HepG2 (cell line): ENCODE results near the gene ASXL1. TPM values are rescaled to one million over a fixed set of nuclear protein-coding genes. Genes with fewer than 3 reads are reported as not detected.

ENCODE experiments used
- CBX1 ChIP-seq: IDR thresholded peaks from one replicate; pipeline ENCODE4 v1.6.1; 2016; ENCODE audit warnings: antibody characterized with exemption, low read depth
- CCDC6 ChIP-seq: sonication (generic); formaldehyde crosslinking; IDR thresholded peaks from 2 replicates; pipeline ENCODE4 v1.8.1; 2022; ENCODE audit warnings: mild to moderate bottlenecking, missing genetic modification reagents, moderate library complexity
- EHMT2 ChIP-seq: fragments of 200-600 bp; sonication (generic); IDR thresholded peaks from 2 replicates; pipeline ENCODE4 v1.7.0; 2017; ENCODE audit warnings: antibody characterized with exemption, low read depth, low read length, borderline replicate concordance
- FOXA3 ChIP-seq: IDR thresholded peaks from 2 replicates; pipeline ENCODE4 v1.6.1; 2016; ENCODE audit warnings: missing genetic modification reagents, missing compliant biosample characterization
- GABPA ChIP-seq, 2 experiments: IDR thresholded peaks; 2 replicates each; pipeline ENCODE4 v1.6.1; 2011 to 2016; ENCODE audit warnings: low read depth in 2 of 2, low read length in 1 of 2, missing biosample characterization in 1 of 2, missing genetic modification characterization in 1 of 2
- HOXA3 ChIP-seq: sonication (generic); formaldehyde crosslinking; IDR thresholded peaks from 2 replicates; pipeline ENCODE4 v1.5.0; 2020; ENCODE audit warnings: missing genetic modification reagents
- KMT2B ChIP-seq: IDR thresholded peaks from 2 replicates; pipeline ENCODE4 v1.6.1; 2016; ENCODE audit warnings: missing genetic modification reagents, missing compliant biosample characterization
- NONO ChIP-seq, 2 experiments: fragments of 450-650 bp in 1 of 2; sonication (generic) in 1 of 2; formaldehyde crosslinking in 1 of 2; IDR thresholded peaks in 1 of 2; conservative IDR thresholded peaks in 1 of 2; 2 replicates each; pipeline versions ENCODE4 v1.6.1 to v1.8.0; 2017 to 2022; ENCODE audit warnings: mild to moderate bottlenecking in 1 of 2, missing genetic modification reagents in 1 of 2, moderate library complexity in 1 of 2
- NPAS2 ChIP-seq: sonication (generic); formaldehyde crosslinking; IDR thresholded peaks from 2 replicates; pipeline ENCODE4 v1.8.0; 2022; ENCODE audit warnings: mild to moderate bottlenecking, missing genetic modification reagents, borderline replicate concordance
- POGK ChIP-seq: sonication (generic); formaldehyde crosslinking; conservative IDR thresholded peaks from 2 replicates; pipeline ENCODE4 v1.8.0; 2022; ENCODE audit warnings: mild to moderate bottlenecking, moderate library complexity, missing genetic modification reagents
- POLR2AphosphoS5 ChIP-seq: IDR thresholded peaks from 2 replicates; pipeline ENCODE4 v1.6.1; 2012; ENCODE audit warnings: low read depth, low read length
- RERE ChIP-seq: IDR thresholded peaks from 2 replicates; pipeline ENCODE4 v1.6.1; 2016; ENCODE audit warnings: low read depth, missing genetic modification reagents, missing compliant biosample characterization
- SMAD9 ChIP-seq: sonication (generic); formaldehyde crosslinking; IDR thresholded peaks from 2 replicates; pipeline ENCODE4 v1.5.1; 2020; ENCODE audit warnings: mild to moderate bottlenecking, missing genetic modification reagents
- SP4 ChIP-seq: sonication (generic); formaldehyde crosslinking; IDR thresholded peaks from 2 replicates; pipeline ENCODE4 v1.8.1; 2023; ENCODE audit warnings: mild to moderate bottlenecking, missing genetic modification reagents
- TBX2 ChIP-seq: sonication (generic); formaldehyde crosslinking; IDR thresholded peaks from 2 replicates; pipeline ENCODE4 v1.5.0; 2020; ENCODE audit warnings: missing genetic modification reagents, mild to moderate bottlenecking, borderline replicate concordance
- ZNF501 ChIP-seq: sonication (generic); formaldehyde crosslinking; IDR thresholded peaks from 2 replicates; pipeline ENCODE4 v1.5.1; 2020; ENCODE audit warnings: mild to moderate bottlenecking, moderate library complexity, missing genetic modification reagents
- ZNF513 ChIP-seq: sonication (generic); formaldehyde crosslinking; conservative IDR thresholded peaks from 2 replicates; pipeline ENCODE4 v1.5.0; 2020; ENCODE audit warnings: missing genetic modification reagents
- polyA plus RNA-seq, 8 experiments: library from polyadenylated mRNA; depleted of rRNA in 3 of 8; stranded (reverse) in 7 of 8; unstranded in 1 of 8; fragments of >200 nt; fragmentation: Illumina TruSeq in 4 of 8; extraction: Trizol in 4 of 8; gene quantifications; 2 replicates each; pipeline versions ENCODE4 v1.2.1 to v1.2.3, GENCODE V29; 2011 to 2016; ENCODE audit warnings: low read depth in 4 of 8, missing spikeins in 1 of 8, mixed read lengths in 1 of 8; ENCODE audit not compliant: insufficient read depth in 1 of 8
- total RNA-seq, 5 experiments: library from RNA; depleted of rRNA; stranded (reverse); fragments of >200 nt; fragmentation: Illumina TruSeq; extraction: Trizol; gene quantifications; 2 replicates each; pipeline ENCODE4 v1.2.3, GENCODE V29; 2016; ENCODE audit warnings: low read depth in 1 of 5
- TF ChIP-seq, protein P1 (sequence below): fragments of 450-650 bp; IDR thresholded peaks from 2 replicates; pipeline ENCODE4 v1.6.1; 2016

The ASXL1 gene
- total and polyA plus RNA-seq, 2 of the 13 experiments (the other 11 are each of a cell fraction or from before 2014, with no cell fraction given): 62.1 to 74.8 TPM

DNA sequence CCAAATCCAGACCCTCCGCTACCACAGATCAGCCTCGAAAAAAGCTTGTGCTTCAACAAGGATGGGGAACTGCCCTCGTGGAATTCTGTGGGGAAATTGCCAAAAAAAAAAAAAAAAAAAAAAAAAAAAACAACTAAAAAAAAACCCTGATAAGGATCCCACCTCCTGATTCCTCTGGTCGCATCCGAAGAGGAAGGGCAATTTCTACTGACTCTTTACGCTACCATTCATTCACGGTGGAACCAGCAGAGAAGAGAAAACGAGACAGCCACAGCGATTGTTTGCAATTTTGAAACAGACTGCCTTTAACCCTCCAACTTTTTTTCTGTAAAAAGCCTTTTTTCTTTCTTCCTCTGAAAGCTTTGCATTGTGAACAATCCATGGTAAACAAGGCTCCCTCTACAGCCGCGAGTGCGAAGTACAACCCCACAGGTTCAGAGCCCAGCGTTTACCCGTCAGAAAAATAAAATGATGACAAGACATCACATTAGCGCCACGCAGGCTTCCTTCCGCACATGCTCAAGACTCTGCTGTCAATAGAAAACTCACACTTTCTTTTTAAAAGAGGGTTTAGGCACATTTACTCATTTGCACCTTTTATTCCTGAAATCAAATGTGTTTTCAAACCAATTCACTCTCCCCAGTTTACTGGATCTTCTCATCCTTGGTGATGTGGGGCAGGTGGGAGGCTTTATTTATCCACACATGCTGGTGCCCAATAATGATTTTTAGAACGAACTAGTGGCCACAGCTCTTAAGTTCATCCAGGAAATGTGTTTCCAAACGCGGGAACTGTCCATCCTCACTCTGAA, 127.0 kb downstream of the ASXL1 start (continued):
- TF ChIP-seq CCDC6 (CRISPR knock-in tag) (peak; percentile 62; the same call in 1 of the 2 replicates), ZNF501 (CRISPR knock-in tag) (peak; percentile 65; the same call in 1 of the 2 replicates), NPAS2 (CRISPR knock-in tag) (no peak), POGK (CRISPR knock-in tag) (0 out of 2 replicates have a peak, but pooled peaks have one; percentile 12), SP4 (no peak), TBX2 (CRISPR knock-in tag) (peak; percentile 34), GABPA (IDR thresholded peaks at IDR 0.05; ENCODE audit: low read depth, low read length) (no peak), GABPA (CRISPR knock-in tag; IDR thresholded peaks at IDR 0.05; ENCODE audit: low read depth) (no peak), ZNF513 (CRISPR knock-in tag) (no peak), HOXA3 (CRISPR knock-in tag) (0 out of 2 replicates have a peak, but pooled peaks have one; percentile 3), CBX1 (peak; percentile 77), EHMT2 (no peak), FOXA3 (peak; percentile 86), NONO (IDR thresholded peaks at IDR 0.05) (no peak), NONO (CRISPR knock-in tag; conservative IDR thresholded peaks at IDR 0.05) (peak; percentile 62; the same call in 1 of the 2 replicates), KMT2B (CRISPR knock-in tag) (peak; percentile 60), SMAD9 (no peak), POLR2AphosphoS5 (peak; percentile 38; the same call in 1 of the 2 replicates), RERE (CRISPR knock-in tag) (no peak)
- TF ChIP-seq, protein P1, sequence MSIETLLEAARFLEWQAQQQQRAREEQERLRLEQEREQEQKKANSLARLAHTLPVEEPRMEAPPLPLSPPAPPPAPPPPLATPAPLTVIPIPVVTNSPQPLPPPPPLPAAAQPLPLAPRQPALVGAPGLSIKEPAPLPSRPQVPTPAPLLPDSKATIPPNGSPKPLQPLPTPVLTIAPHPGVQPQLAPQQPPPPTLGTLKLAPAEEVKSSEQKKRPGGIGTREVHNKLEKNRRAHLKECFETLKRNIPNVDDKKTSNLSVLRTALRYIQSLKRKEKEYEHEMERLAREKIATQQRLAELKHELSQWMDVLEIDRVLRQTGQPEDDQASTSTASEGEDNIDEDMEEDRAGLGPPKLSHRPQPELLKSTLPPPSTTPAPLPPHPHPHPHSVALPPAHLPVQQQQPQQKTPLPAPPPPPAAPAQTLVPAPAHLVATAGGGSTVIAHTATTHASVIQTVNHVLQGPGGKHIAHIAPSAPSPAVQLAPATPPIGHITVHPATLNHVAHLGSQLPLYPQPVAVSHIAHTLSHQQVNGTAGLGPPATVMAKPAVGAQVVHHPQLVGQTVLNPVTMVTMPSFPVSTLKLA: 0 out of 2 replicates have a peak, but pooled peaks have one; percentile 6
